HG02571 (cell line): ENCODE measurements around the gene GABARAP.
"Not testable (repeated sequence)": the region's sequence is repeated elsewhere in the genome, so short reads cannot be mapped to it uniquely, and the experiment has no call there.

ENCODE experiments used
- ATAC-seq: cut with Tn5 transposase; IDR thresholded peaks from one replicate; pipeline ENCODE4 v1.9.1; 2021; ENCODE audit warnings: mild to moderate bottlenecking, moderate library complexity; ENCODE audit not compliant: unreplicated experiment

GABARAP gene

DNA sequence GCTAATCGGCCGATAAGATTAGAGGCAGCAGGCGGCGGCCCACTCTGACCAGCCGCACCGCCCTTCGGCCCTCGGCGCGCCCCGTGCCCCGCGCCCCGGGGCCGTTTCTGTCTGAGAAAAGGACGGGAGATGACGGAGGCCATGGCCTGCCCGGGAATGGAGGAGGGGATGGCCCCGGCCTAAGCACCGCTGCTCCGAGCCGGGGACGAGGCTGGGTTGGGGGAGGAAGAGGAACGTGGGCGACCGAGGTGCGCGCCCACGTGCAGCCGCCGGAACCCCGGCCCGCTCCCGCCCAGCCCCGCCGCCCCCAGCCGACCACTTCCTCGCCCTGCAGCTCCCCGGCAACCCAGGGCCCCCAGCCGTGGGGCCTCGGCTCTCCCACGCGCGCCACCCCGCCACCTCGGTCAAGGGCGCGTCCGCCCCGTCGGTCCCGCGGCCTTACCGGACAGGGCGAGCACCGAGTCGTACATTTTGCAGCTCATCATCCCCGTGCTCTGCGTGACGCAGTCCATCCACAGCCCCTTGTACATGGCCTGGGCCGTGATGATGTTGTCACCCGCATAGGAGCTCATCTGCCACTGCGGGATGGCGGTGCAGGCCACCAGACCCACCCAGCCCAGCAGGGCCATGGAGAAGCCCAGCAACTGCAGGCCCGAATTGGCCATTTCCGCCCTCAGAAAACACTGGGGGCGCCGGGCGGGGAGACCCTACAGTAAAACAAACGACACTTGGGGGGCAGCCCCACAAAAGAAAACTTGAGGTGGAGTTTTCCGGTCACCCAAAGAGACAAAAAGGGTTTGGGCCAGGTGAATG lies 19.3 kb upstream of the GABARAP start:
- ATAC-seq: no peak

DNA sequence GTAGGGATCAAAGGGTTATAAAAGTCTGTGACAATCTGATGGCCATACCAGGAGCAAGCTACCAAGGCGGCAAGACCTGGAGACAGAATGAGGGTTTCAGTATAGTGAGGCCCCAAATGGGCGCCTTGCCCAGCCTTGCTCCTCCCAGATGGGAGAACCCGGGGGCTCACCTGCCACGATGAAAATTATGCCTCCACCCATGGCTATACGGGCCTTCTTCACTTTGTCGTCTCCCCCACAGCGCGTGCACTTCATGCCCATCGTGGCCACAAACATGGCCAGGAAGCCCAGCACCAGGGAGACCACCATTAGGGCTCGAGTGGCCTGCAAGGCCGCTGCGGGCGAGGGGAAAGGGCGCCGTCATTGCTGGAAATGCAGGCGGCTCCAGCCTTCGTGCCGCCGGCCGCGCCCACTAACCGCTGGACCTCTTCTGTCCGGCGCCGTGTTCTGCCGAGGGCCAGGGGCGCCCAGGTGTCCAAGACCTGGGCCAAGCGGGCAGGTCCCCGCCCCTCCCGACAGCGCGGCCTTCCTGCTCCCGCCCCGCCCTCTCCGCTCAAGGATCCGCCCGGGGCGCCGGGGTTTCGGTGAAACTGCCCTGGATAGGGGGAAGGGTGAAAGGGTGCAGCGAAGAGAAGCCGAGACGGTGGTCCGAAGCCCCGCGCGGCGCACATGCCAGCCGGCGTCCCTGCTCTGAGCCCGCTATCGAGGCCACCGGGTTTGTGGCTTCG lies 18.6 kb upstream of the GABARAP start:
- ATAC-seq: no peak

DNA sequence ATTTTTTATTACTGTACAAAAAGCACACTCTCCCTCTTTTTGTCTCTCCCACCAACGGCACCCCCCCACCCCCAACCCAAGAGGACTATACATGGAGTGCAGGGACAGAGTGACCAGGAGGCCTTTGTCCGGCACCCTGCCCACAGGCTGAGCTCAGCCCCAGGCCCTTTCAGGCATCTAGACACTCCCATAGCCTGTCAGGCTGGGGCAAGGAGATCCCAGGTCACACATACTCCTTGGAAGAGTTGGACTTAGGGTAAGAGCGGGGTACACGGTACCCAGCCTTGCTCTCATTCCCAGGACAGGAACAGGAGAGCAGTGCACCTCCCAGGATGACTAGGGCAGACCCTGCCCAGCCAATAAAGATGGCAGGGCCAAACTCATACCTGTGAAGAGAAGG lies 17.9 kb upstream of the GABARAP start:
- no peak for ATAC-seq

GRCh38 chr17:7259555-7259889 lies 17.3 kb upstream of the GABARAP start:
- no peak for ATAC-seq

GRCh38 chr17:7258731-7259554 lies 16.7 kb upstream of the GABARAP start:
- no peak for ATAC-seq

DNA sequence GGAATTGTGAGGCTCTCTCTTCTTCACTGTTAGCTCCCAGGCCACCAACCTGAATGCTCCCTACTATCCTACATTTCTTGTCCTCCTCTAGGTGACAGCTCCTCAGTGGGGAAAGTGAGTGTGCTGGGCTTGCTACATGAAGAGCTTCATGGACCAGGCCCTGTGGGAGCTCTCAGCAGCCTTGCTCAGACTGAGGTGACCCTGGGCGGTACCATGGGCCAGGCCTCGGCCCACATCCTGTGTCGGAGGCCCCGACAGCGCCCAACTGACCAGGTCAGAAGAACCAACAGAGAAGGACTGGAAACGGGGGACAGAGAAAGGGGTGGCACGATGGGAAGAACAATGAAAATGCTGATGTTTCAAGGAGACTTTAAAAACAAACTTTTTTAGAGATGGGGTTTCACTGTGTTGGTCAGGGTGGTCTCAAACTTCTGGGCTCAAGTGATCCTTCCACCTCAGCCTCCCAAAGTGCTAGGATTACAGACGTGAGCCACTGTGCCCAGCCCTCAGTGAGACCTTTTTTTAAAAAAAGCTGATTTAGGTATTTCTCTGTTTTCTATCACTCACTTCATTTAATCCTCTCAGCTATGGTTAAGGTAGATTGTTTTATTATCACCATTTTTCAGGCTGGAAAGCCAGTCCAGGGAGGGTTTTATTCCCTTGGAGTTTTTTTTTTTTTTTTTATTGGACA lies 14.7 kb upstream of the GABARAP start:
- no peak for ATAC-seq

GRCh38 chr17:7254511-7254910 lies 12.3 kb upstream of the GABARAP start:
- no peak for ATAC-seq

DNA sequence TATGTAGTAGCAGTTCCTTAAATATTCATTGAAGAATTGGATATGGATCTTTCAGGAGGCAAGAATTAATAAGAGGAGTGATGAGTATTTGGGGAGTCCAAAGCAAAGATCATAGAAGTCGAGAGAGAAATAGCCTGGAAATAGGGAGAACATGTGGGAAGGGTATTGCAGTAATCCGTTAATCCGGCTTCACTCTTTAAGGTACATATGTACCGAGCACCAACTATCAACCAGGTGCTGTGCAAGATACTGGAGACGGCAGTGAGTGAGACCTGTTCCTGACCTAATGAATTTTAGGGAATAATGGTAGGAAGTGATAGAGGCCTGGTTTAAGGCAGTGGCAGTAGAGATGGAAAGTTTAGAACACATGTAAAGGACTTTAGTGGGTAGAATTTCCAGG lies 10.8 kb upstream of the GABARAP start:
- no peak for ATAC-seq

DNA sequence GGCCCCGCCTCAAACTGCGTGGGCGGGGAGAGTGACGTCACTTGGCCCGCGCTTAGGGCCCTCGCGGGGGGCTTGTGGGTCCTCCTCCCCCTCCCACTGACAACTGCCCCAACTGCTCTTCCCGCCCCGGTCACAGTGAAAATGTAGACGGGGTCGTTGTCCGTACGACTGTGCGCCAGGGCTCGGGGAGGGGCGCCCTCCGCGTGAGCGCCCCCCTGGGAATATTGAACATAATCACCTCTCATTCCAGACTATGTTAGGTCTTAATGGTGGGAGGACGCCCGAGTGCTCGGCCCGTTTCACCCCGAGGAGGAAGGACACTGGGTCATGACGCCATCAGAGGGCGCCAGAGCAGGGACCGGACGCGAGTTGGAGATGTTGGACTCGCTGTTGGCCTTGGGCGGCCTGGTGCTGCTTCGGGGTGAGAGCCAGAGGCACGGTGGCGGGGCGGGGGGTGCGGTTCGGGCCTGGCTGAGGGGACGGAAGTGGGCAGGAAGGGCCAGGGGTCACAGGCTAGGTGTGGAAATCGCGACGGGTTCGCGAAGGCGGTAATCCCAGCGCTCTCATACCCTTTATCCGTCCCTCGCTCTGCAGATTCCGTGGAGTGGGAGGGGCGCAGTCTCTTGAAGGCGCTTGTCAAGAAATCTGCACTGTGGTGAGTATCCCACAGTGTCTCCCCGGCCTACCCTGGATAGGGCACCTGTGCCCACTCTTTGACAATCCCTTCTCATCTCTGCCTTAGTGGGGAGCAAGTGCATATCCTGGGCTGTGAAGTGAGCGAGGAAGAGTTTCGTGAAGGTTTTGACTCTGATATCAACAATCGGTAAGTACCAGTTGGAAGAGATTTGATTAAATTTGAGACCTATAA lies 10.2 kb upstream of the GABARAP start, which contains the start of gene ELP5:
Gene ELP5, plus strand, starts transcription at position 40 of the 868 bp plus-strand sequence. Its CDS starts 336 bp downstream, at position 376.
- ATAC-seq: peak; percentile 47

DNA sequence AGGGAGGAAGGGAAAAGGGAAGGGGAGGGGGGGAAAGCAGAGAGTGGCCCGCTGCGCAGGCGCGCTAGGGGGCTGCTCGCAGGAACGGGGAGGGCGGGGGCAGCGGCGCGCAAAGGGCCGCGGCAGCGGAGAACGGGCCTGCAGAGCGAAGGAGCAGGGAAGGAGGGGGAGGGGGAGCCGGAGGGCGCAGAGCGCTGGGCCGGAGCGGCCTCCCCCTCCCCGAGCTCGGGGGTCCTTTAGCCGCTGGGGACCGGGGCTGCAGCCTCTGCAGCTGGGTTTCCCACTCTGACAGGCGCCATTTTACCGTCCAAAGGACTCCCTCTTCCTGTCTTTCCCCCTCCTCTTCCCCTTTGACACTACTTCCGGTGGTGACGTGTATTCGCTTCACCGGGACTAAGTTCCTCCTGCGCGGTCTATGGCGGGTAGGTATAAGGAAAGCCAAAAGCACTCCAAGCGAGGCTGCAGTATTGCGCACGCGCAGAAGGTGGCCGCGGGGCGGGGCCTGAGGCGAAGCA lies 9.5 kb upstream of the GABARAP start, which contains the start of gene CTDNEP1:
Gene CTDNEP1, minus strand, starts transcription at position 74 of the 515 bp plus-strand sequence. CDS start 438 bp downstream, outside the sequence.
- peak; percentile 89 for ATAC-seq

- no peak for ATAC-seq
Measured at GRCh38 chr17:7250695-7251627, 8.7 kb upstream of the GABARAP start.

DNA sequence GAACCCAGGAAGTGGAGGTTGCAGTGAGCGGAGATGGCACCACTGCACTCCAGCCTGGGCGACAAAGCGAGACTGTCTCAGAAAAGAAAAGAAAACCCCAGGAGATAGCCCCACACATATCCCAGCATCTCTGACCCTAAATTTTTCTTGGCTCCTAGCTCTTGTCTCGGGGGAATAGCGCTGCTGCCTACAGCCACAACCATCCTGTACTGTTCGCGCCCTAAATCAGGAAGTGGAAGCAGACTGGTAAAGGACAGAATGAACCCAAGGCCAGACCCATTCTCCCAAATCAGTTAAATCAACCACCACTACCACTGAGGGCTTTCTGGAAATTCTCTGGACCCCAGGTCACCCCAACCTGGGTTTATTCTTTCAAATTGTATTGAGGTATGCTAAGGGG lies 7.6 kb upstream of the GABARAP start:
- no peak for ATAC-seq

GRCh38 chr17:7249214-7249613 lies 7.0 kb upstream of the GABARAP start:
- ATAC-seq: no peak

- ATAC-seq: no peak
Measured at GRCh38 chr17:7248796-7249195, 6.5 kb upstream of the GABARAP start.

DNA sequence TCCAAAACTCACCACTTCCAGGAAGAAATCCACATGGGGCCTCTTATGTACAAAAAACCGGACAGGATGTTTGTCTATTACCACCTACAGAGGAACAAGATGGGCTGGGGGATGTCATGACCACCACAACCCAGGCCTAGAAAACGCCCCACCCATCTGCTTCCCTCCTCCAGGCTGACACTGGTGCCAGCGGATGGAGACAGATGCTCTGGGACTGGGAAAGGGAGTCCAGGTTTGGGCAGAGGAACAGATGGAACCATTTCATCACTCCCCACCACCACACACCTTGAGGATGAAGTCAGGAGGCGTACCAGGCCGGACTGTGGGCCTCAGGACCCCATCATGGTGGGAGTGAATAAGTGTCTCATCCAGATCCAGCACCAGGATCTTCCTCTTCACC lies 4.5 kb upstream of the GABARAP start:
- ATAC-seq: no peak

DNA sequence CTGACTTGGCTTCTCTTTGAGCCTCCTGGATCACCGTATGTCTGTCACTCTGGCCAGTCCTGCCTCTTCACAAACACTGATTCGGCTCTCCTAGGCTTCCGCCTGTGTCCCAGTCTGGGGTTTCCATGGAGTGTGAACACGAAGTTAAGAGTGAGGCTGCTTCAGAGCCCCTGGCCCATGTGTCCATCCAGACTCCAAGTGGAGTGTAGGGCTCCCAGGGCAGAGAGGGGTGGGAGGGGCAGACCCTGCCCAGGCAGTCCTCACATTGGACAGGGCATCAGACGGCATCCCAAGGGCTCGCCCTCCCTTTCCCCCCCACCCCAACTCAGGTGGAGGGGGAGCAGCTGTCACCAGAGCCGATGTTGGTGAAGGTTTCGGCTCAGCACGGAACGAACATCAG lies 1.6 kb upstream of the GABARAP start:
- not testable (repeated sequence) for ATAC-seq

DNA sequence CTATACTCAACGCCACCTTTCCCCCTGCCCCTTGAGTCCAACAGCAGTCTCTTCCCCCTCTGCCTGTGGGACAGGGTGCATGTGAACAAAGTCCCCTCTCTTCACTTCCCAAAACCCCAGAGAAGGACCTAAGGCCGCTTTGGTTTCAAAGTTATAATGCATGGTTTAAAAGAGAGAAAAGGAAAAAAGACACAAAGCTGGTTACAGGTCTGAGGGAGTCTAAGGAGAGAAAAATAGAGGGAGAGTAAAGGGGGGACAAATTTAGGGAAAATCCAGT lies 1.1 kb upstream of the GABARAP start:
- no peak for ATAC-seq

GRCh38 chr17:7242717-7243452 lies 636 bp upstream of the GABARAP start:
- ATAC-seq: peak; percentile 38
